Astrocyte of the cerebellum (primary cell): ENCODE results near the gene DRICH1.

Experiments used
- DNase-seq: peaks from one replicate; pipeline ENCODE4 v3.0.0-alpha.2; 2011; ENCODE audit warnings: low read depth
- H3K4me3 ChIP-seq: 2 replicates; pipeline ENCODE4 v1.5.1; 2011; ENCODE audit warnings: mild to moderate bottlenecking, low read depth, low read length, moderate library complexity
- in situ Hi-C: cut with HindIII; loops from 2 replicates; pipeline ENCODE4 v1.10.0; 2017; ENCODE audit warnings: low sequenced_read_pairs
- TF ChIP-seq, protein P1 (sequence below): IDR thresholded peaks from 2 replicates; pipeline ENCODE4 v1.5.1; 2012; ENCODE audit warnings: low read length, low read depth, moderate library complexity, mild to moderate bottlenecking; ENCODE audit errors: missing control alignments

Gene DRICH1

DNA sequence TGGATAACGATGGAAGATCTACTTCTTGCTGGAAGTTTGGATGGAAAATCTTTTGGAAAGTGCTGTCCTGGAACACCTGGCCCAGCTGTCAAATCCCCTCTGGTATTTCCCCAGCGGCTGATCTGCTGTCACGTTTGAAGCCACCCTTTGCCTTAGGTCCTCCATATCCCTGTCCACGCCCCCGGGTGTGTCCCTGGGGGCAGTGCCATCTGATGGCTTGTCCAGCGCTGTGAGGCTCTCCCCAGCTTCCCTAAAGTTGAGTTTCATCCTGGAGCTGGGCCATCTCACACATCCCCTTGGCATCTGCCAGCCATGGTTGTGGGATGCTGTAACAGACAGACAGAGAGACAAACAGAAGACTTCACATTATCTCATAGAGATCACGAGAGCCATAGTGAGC, 49.0 kb downstream of the DRICH1 start:
- DNase-seq: no peak

DNA sequence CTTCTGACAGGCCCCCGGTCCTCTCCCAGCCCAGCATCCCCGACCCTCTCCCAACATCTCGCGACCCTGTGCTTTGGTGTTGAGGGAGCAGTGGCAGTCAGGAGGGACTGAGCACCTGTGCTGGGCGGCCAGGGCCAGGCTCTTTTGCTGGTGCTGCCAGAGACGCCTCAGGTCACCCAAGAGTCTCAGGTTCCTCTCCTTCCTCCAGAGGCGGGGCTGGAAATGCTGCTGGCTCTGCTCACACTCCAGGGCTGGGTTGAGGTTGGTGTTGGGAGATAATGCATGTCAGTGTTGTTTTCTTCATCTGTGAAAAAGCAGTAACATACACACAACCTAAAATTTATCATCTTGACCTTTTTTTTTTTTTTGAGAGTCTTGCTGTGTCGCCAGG, 50.9 kb downstream of the DRICH1 start:
- DNase-seq: no peak

More for the DNA sequence above, 49.0 kb downstream of the DRICH1 start:
- in situ Hi-C loops: no loop called here
- H3K4me3 ChIP-seq: no peak overlapping the region
- TF ChIP-seq, protein P1, sequence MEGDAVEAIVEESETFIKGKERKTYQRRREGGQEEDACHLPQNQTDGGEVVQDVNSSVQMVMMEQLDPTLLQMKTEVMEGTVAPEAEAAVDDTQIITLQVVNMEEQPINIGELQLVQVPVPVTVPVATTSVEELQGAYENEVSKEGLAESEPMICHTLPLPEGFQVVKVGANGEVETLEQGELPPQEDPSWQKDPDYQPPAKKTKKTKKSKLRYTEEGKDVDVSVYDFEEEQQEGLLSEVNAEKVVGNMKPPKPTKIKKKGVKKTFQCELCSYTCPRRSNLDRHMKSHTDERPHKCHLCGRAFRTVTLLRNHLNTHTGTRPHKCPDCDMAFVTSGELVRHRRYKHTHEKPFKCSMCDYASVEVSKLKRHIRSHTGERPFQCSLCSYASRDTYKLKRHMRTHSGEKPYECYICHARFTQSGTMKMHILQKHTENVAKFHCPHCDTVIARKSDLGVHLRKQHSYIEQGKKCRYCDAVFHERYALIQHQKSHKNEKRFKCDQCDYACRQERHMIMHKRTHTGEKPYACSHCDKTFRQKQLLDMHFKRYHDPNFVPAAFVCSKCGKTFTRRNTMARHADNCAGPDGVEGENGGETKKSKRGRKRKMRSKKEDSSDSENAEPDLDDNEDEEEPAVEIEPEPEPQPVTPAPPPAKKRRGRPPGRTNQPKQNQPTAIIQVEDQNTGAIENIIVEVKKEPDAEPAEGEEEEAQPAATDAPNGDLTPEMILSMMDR: no peak

DNA sequence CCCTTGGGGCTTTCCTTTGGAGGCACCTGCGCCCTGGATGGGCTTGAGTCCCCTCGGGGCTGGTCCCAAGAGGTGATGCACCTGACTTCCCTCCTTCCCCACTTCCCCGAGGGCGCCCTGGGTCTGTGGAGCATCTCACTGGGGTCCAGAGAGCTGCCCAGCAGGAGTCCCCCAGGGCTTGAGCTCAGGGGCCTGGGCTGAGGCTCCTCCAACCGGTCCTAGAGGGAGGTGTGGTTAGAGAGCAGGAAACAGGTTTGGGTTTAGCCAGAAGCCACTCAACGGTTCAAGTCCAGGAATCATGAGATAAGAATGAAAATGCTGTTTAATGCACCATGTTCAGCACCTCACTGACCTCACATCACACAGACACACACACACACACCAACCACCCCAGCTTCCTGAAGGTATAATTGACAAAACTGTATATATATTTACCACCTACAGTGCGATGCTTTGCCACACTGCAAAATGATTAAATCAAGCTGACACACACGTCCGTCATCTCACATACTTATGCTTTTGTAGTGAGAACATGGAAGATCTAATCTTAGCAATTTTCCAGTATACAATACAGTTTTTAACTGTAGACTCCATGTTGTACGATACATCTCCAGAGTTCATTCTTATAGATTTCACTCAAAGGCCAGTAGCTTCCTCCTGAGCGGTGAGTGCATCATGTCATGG, 51.4 kb downstream of the DRICH1 start:
- DNase-seq: no peak
- no peak overlapping the region for H3K4me3 ChIP-seq
- TF ChIP-seq, protein P1: no peak
- in situ Hi-C loops: no loop called here

More for the DNA sequence above, 50.9 kb downstream of the DRICH1 start:
- no peak overlapping the region for H3K4me3 ChIP-seq
- TF ChIP-seq, protein P1: no peak
- in situ Hi-C loops: no loop called here

DNA sequence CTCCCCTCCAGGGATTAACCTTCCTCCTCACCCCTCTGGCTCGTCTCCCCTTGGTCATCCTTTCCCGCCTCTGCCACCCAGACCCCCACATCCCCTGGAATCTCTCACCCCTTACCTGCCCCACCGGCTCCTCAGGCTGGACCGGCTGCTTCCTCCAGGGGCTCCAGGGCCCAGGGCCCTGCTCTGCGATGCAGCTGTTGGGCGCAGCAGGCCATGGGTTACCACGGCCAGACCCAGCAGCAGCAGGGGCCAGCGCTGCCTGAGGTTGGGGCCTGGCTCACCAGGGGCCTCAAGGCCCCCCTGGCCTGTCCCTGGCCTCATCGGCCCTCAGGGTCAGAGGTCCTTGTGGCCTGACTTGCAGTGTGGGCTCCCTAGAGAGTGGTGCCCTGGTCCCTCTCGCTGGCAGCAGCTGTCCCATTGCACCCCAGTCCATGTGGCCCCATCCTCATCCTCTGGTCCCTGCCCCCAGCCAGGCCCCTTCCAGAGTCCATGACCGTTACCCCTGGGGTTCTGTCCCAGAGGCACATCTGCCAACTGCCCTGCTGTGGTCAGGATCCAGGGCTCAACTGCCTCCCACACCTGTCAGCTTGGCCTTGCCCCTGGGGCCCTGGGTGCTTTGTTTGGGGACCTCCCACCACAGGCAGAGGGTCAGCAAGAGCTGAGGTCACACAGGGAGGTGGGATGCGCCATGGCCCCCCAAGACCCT, 52.1 kb downstream of the DRICH1 start, which contains the start of gene IGLL1:
IGLL1 (minus strand) TSS at position 421 of the 706 bp plus-strand sequence; CDS start at position 321, 100 bp downstream.
- DNase-seq: no peak

DNA sequence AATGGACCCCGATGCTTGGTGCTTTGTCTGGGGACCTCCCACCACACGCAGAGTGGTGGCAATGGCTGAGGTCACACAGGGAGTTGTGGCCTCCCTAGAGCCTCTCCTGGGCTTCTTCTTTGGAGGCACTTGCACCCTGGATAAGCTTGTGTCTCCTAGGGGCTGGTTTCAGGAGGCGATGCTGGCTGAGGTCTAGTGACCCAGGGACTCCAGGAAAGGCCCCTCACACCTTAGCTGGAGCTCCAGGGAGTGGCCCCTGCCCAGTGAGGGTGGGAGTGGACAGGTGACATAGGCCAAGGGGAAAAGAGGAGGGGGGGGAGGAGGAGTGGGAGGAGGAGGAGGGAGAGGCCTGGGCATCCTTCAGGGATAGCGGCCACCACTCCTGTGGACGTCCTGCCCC, 52.8 kb downstream of the DRICH1 start:
- in situ Hi-C loops: no loop called here
- H3K4me3 ChIP-seq: no peak overlapping the region
- TF ChIP-seq, protein P1: no peak
- DNase-seq: no peak

More for the DNA sequence above, 52.1 kb downstream of the DRICH1 start, which contains the start of gene IGLL1:
- in situ Hi-C loops: no loop called here
- H3K4me3 ChIP-seq: no peak within 1 kb of the TSS
- TF ChIP-seq, protein P1: no peak

DNA sequence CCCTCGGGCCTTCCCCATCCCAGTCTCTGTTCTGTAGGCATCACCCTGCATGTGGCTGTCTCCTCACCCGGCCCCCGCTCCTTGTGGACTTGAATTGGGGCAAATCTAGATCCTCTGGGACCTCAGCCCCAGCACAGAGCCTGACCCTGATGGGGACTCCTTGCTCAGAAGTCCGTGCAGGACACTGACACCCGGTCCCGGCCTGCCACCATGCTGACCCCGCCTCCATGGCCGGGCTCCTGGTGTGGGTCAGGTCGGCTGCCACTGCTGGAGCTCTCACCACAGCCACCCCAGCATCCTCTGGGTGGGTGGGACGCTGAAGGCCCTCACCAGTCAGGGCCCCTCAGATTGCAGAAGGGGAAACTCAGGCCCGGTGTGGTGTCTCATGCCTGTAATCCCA, 53.8 kb downstream of the DRICH1 start:
- TF ChIP-seq, protein P1: no peak
- in situ Hi-C loops: no loop called here
- H3K4me3 ChIP-seq: no peak overlapping the region
- DNase-seq: no peak
